Cardiac muscle cell (in vitro differentiated cells and primary cell): Measurements from ENCODE around the gene SLC7A10. TPM values are rescaled to one million over a fixed set of nuclear protein-coding genes. Genes with fewer than 3 reads are reported as not detected.

ENCODE experiments used
- DNase-seq, 2 donors: peaks; one replicate each; pipeline versions ENCODE4 v3.0.0 to v3.0.0-alpha.2; 2010 to 2017; ENCODE audit warnings: low read depth in 1 of 2, low spot score in 1 of 2
- H3K27ac ChIP-seq: fragments of 200-600 bp; sonication (generic); 2 replicates; pipeline ENCODE4 v1.5.1; 2016
- H3K27me3 ChIP-seq: fragments of 200-600 bp; sonication (generic); 2 replicates; pipeline ENCODE4 v1.6.0; 2016; ENCODE audit warnings: control low read depth
- H3K36me3 ChIP-seq: fragments of 200-600 bp; sonication (generic); 2 replicates; pipeline ENCODE4 v1.5.1; 2016; ENCODE audit warnings: control low read depth
- H3K4me1 ChIP-seq: fragments of 200-600 bp; sonication (generic); 2 replicates; pipeline ENCODE4 v1.8.1; 2017; ENCODE audit warnings: low read depth, mild to moderate bottlenecking, mixed run types
- H3K4me3 ChIP-seq: fragments of 200-600 bp; sonication (generic); 2 replicates; pipeline ENCODE4 v1.5.1; 2016; ENCODE audit warnings: mild to moderate bottlenecking
- H3K9me3 ChIP-seq: fragments of 200-600 bp; sonication (generic); 2 replicates; pipeline ENCODE4 v1.5.1; 2017; ENCODE audit warnings: low read depth, mild to moderate bottlenecking, control low read depth
- polyA plus RNA-seq: library from polyadenylated mRNA; unstranded; fragments of >200 nt; fragmentation: Nextera tagmentation; extraction: Ambion mirVana; gene quantifications from 2 replicates; pipeline ENCODE4 v1.2.1, GENCODE V29; 2016
- total RNA-seq: library from RNA; depleted of rRNA; stranded (reverse); fragments of >200 nt; gene quantifications from 2 replicates; pipeline ENCODE4 v1.2.3, GENCODE V29; 2016
- TF ChIP-seq, protein P1 (sequence below): IDR thresholded peaks from 2 replicates; pipeline ENCODE4 v1.5.1; 2012; ENCODE audit warnings: low read depth, mild to moderate bottlenecking, low read length

The SLC7A10 gene
- total and polyA plus RNA-seq, 2 experiments from 2014 or later = not detected

DNA sequence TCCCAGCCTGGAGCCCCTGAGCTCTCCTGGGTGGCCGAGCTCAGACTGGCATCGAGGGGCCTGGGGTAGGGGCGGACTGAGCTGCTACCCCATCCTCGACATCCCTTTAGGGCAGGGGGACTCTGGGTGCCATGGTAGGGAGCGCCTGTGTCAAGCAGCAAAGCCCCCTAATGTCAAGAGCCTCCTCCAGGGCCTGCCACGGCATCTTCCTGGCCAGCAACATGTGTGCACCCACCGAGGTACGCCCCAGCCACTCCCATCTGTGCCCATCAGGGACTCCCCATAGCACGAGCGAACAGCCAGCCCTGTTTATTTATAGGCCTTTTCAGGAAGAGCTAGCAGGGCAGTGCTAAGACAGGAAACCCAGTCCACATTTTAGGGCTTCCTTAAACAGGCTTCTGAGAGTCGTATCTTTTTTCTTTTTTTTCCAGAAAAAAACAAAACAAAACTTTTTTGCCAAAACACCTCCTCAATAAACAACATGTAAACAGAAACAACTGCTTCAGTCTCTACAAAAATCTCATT, 17.2 kb downstream of the SLC7A10 start:
- Histone ChIP-seq H3K4me1 (no peaks in the 10 kb centered on the region), H3K27ac (no peak overlapping the region), H3K9me3 (no peaks in the 10 kb centered on the region), H3K36me3 (no peaks in the 10 kb centered on the region), H3K4me3 (no peak overlapping the region), H3K27me3 (no peaks in the 10 kb centered on the region)
- TF ChIP-seq, protein P1, sequence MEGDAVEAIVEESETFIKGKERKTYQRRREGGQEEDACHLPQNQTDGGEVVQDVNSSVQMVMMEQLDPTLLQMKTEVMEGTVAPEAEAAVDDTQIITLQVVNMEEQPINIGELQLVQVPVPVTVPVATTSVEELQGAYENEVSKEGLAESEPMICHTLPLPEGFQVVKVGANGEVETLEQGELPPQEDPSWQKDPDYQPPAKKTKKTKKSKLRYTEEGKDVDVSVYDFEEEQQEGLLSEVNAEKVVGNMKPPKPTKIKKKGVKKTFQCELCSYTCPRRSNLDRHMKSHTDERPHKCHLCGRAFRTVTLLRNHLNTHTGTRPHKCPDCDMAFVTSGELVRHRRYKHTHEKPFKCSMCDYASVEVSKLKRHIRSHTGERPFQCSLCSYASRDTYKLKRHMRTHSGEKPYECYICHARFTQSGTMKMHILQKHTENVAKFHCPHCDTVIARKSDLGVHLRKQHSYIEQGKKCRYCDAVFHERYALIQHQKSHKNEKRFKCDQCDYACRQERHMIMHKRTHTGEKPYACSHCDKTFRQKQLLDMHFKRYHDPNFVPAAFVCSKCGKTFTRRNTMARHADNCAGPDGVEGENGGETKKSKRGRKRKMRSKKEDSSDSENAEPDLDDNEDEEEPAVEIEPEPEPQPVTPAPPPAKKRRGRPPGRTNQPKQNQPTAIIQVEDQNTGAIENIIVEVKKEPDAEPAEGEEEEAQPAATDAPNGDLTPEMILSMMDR = no peak
- no peak for DNase-seq

DNA sequence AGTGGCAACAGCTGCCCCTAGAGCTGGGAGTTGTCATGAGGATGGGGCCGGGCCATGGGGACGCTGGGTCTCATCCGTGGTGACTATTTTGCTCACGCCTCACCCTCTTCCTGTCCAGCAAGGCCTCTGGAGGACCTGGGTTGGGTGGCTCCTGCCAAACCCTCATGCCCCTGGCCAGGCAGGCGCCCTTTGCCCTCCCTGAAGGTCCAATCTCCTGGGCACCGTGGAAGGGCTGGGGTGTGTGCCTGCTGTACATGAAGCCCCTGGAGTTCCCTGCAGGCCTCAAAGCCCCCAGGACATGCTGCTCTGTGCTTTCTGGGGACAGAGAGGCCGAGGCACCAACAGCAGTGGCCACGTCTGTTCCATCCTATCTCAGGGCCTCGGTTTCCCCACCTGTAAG, 17.7 kb downstream of the SLC7A10 start:
- DNase-seq = no peak
- no peaks in the 10 kb centered on the region for H3K4me1 ChIP-seq
- no peaks in the 10 kb centered on the region for H3K27me3 ChIP-seq
- no peak overlapping the region for H3K4me3 ChIP-seq
- no peak overlapping the region for H3K27ac ChIP-seq
- TF ChIP-seq, protein P1 = no peak
- no peaks in the 10 kb centered on the region for H3K9me3 ChIP-seq
- no peaks in the 10 kb centered on the region for H3K36me3 ChIP-seq

DNA sequence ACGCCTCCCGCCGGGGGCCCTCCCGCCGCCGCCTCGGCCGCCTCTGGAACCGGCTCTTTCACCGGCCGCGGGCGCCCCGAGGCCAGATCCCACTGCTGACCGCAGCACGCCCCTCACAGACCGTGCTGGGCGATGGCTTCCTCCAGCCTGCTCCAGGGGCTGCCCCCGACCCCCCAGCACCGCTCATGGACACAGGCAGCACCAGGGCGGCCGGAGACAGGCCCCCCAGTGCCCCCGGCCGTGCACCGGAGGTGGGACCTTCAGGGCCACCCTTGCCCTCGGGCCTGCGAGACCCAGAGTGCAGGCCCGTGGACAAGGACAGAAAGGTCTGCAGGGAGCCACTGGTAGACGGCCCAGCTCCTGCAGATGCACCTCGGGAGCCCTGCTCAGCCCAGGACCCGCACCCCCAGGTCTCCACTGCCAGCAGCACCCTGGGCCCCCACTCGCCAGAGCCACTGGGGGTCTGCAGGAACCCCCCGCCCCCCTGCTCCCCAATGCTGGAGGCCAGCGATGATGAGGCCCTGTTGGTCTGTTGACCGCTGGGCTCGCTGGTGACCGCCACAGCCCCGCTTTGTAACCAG, 18.5 kb downstream of the SLC7A10 start:
- Histone ChIP-seq H3K4me3 (no peak overlapping the region), H3K27me3 (no peaks in the 10 kb centered on the region), H3K27ac (no peak overlapping the region), H3K36me3 (no peaks in the 10 kb centered on the region), H3K9me3 (no peaks in the 10 kb centered on the region), H3K4me1 (no peaks in the 10 kb centered on the region)
- DNase-seq = no peak
- TF ChIP-seq, protein P1 = no peak

DNA sequence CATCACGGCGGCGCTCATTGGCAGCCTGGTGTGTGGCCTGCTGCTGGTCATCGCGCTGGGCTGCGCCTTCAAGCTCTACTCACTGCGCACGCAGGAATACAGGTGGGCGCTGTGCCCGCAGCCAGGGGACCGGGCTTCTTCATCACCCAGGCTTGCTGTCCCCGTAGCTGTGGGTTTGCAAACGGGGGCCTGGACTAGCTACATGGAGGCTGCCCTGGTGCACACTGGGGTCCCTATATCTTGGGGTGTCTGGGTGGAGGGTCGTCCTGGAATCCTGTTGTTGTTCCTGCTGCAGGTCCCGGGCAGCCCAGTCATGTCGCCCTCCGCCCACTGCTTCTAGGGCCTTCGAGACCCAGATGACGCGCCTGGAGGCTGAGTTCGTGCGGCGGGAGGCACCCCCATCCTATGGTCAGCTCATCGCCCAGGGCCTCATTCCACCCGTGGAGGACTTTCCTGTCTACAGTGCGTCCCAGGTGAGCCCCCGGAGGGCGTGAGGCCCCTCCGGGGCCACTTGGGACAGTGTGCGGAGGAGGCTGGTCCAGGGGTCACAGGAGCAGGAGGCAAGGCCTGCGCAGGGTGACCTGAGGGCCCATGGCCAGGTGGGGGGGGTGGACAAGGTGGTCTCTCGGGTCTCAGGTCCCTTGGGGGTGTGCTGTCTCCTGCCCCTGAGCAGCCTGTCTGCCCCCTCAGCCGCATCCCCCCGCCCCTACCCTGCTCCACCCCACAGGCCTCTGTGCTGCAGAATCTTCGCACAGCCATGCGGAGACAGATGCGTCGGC, 19.2 kb downstream of the SLC7A10 start:
- H3K4me1 ChIP-seq = no peaks in the 10 kb centered on the region
- H3K27me3 ChIP-seq = no peaks in the 10 kb centered on the region
- H3K4me3 ChIP-seq = no peak overlapping the region
- H3K27ac ChIP-seq = no peak overlapping the region
- DNase-seq = no peak
- no peaks in the 10 kb centered on the region for H3K9me3 ChIP-seq
- no peaks in the 10 kb centered on the region for H3K36me3 ChIP-seq
- TF ChIP-seq, protein P1 = no peak

DNA sequence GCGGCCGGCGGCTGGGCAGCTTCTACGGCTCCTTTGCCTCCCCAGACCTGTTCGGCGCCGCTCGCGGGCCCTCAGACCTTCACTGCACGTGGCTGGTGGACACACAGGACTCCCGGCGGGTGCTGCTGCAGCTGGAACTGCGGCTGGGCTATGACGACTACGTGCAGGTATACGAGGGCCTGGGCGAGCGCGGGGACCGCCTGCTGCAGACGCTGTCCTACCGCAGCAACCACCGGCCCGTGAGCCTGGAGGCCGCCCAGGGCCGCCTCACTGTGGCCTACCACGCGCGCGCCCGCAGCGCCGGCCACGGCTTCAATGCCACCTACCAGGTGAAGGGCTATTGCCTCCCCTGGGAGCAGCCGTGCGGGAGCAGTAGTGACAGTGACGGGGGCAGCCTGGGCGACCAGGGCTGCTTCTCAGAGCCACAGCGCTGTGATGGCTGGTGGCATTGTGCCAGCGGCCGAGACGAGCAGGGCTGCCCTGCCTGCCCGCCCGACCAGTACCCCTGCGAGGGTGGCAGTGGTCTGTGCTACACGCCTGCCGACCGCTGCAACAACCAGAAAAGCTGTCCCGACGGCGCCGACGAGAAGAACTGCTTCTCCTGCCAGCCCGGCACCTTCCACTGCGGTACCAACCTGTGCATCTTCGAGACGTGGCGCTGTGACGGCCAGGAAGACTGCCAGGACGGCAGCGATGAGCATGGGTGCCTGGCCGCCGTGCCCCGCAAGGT, 20.0 kb downstream of the SLC7A10 start:
- no peak for DNase-seq
- Histone ChIP-seq H3K4me1 (no peaks in the 10 kb centered on the region), H3K36me3 (no peaks in the 10 kb centered on the region), H3K9me3 (no peaks in the 10 kb centered on the region), H3K4me3 (no peak overlapping the region), H3K27ac (no peak overlapping the region), H3K27me3 (no peaks in the 10 kb centered on the region)
- TF ChIP-seq, protein P1 = no peak
